Esophagus (tissue), 2 donors: Measurements from ENCODE around the gene TIMM10B. TPM values are rescaled to one million over a fixed set of nuclear protein-coding genes. Genes with fewer than 3 reads are reported as not detected.

ENCODE experiments used
- H3K27ac ChIP-seq, 2 donors: one replicate each; pipeline ENCODE4 v1.5.1; 2013; ENCODE audit warnings: low read depth in 2 of 2, mild to moderate bottlenecking in 2 of 2, inconsistent platforms in 1 of 2, low read length in 1 of 2, moderate library complexity in 1 of 2
- H3K27me3 ChIP-seq, 2 donors: one replicate each; pipeline ENCODE4 v1.6.1; 2013; ENCODE audit warnings: low read length in 2 of 2, control low read depth in 1 of 2, mild to moderate bottlenecking in 1 of 2; ENCODE audit not compliant: insufficient read depth in 2 of 2, control insufficient read depth in 1 of 2
- H3K36me3 ChIP-seq, 2 donors: one replicate each; pipeline ENCODE4 v1.6.1; 2013; ENCODE audit warnings: low read length in 1 of 2; ENCODE audit not compliant: control insufficient read depth in 2 of 2, insufficient read depth in 2 of 2
- H3K4me1 ChIP-seq, 2 donors: one replicate each; pipeline ENCODE4 v1.6.1; 2013; ENCODE audit warnings: low read length in 1 of 2; ENCODE audit not compliant: control insufficient read depth in 2 of 2, insufficient read depth in 2 of 2
- H3K4me3 ChIP-seq, 2 donors: one replicate each; pipeline ENCODE4 v1.5.1; 2013; ENCODE audit warnings: low read length in 2 of 2, mild to moderate bottlenecking in 2 of 2, low read depth in 1 of 2, moderate library complexity in 1 of 2
- H3K9me3 ChIP-seq, 2 donors: one replicate each; pipeline ENCODE4 v1.6.1; 2013; ENCODE audit warnings: mild to moderate bottlenecking in 2 of 2, low read depth in 1 of 2, low read length in 1 of 2, moderate library complexity in 1 of 2; ENCODE audit not compliant: control insufficient read depth in 2 of 2, insufficient read depth in 1 of 2
- WGBS, 2 donors: extraction: QIAGEN DNeasy Blood & Tissue Kit; methylation state at CpG; one replicate each; pipeline ENCODE4 v1.1.7; 2013; 5-methylcytosine and 5-hydroxymethylcytosine counted together
- polyA plus RNA-seq, 2 donors: library from polyadenylated mRNA; stranded (reverse); fragments of 200-250 nt; gene quantifications; one replicate each; pipeline ENCODE4 v1.2.3, GENCODE V29; 2013
- donor health status: healthy with polysubstance abuse.
- donor health status: Bipolar disorder and iron deficiency.

Gene TIMM10B
- polyA plus RNA-seq, 2 donors = 7.9 to 15.9 TPM

- H3K27me3 ChIP-seq = no peaks in the 10 kb centered on the region
- no peaks in the 10 kb centered on the region for H3K9me3 ChIP-seq
- H3K4me1 ChIP-seq = peaks cover 6 to 9% of the 10 kb centered on the region in 2 donors
- 75 to 81% methylated on average over 4 of the region's 4 CpGs for WGBS, 2 donors
- peaks cover 6 to 19% of the 10 kb centered on the region in 2 donors for H3K36me3 ChIP-seq
- H3K4me3 ChIP-seq = peak overlapping the region in 1 of 2 donors; percentile 83
- H3K27ac ChIP-seq = peak overlapping the region in 1 of 2 donors; percentile 99
Measured at GRCh38 chr11:6482441-6482840, 1.1 kb downstream of the TIMM10B start.

GRCh38 chr11:6483015-6483414 lies 1.7 kb downstream of the TIMM10B start:
- Histone ChIP-seq H3K9me3 (no peaks in the 10 kb centered on the region), H3K4me3 (no peak overlapping the region), H3K27me3 (no peaks in the 10 kb centered on the region), H3K4me1 (peaks cover 6 to 9% of the 10 kb centered on the region in 2 donors), H3K36me3 (peaks cover 4 to 14% of the 10 kb centered on the region in 2 donors), H3K27ac (no peak overlapping the region)
- WGBS, 2 donors = 87 to 88% methylated on average over 6 of the region's 6 CpGs

- Histone ChIP-seq H3K36me3 (peaks cover 0 to 2% of the 10 kb centered on the region in 2 donors), H3K9me3 (no peaks in the 10 kb centered on the region), H3K4me1 (peaks cover 4 to 5% of the 10 kb centered on the region in 2 donors), H3K27me3 (no peaks in the 10 kb centered on the region), H3K4me3 (no peak overlapping the region), H3K27ac (no peak overlapping the region)
- 92 to 97% methylated on average over 3 of the region's 3 CpGs for WGBS, 2 donors
Measured at GRCh38 chr11:6485661-6486060, 4.4 kb downstream of the TIMM10B start.

- H3K4me1 ChIP-seq = peaks cover 3 to 4% of the 10 kb centered on the region in 2 donors
- no peaks in the 10 kb centered on the region for H3K27me3 ChIP-seq
- 86 to 87% methylated on average over 3 of the region's 3 CpGs for WGBS, 2 donors
- H3K4me3 ChIP-seq = no peak overlapping the region
- no peaks in the 10 kb centered on the region for H3K9me3 ChIP-seq
- no peak overlapping the region for H3K27ac ChIP-seq
- H3K36me3 ChIP-seq = peaks cover 0 to 2% of the 10 kb centered on the region in 2 donors
Measured at GRCh38 chr11:6486256-6486655, 5.0 kb downstream of the TIMM10B start.

- H3K4me1 ChIP-seq = peaks cover 1 to 2% of the 10 kb centered on the region in 2 donors
- peaks cover 0 to 2% of the 10 kb centered on the region in 2 donors for H3K36me3 ChIP-seq
- H3K27me3 ChIP-seq = no peaks in the 10 kb centered on the region
- H3K4me3 ChIP-seq = no peak overlapping the region
- H3K9me3 ChIP-seq = no peaks in the 10 kb centered on the region
- no peak overlapping the region for H3K27ac ChIP-seq
- whole genome bisulfite sequencing, 2 donors = 95% methylated on average over 1 of the region's 1 CpG
Measured at GRCh38 chr11:6486938-6487337, 5.6 kb downstream of the TIMM10B start.

- Histone ChIP-seq H3K4me1 (no peaks in the 10 kb centered on the region), H3K36me3 (peaks cover 0 to 4% of the 10 kb centered on the region in 2 donors), H3K27me3 (no peaks in the 10 kb centered on the region), H3K27ac (no peak overlapping the region), H3K4me3 (no peak overlapping the region), H3K9me3 (no peaks in the 10 kb centered on the region)
- 80 to 88% methylated on average over 6 of the region's 6 CpGs for WGBS, 2 donors
Measured at GRCh38 chr11:6488342-6488741, 7.0 kb downstream of the TIMM10B start.

GRCh38 chr11:6488821-6489220 lies 7.5 kb downstream of the TIMM10B start:
- H3K4me3 ChIP-seq = no peak overlapping the region
- H3K36me3 ChIP-seq = peaks cover 0 to 2% of the 10 kb centered on the region in 2 donors
- WGBS, 2 donors = 96 to 99% methylated on average over 3 of the region's 3 CpGs
- no peaks in the 10 kb centered on the region for H3K27me3 ChIP-seq
- no peak overlapping the region for H3K27ac ChIP-seq
- no peaks in the 10 kb centered on the region for H3K9me3 ChIP-seq
- no peaks in the 10 kb centered on the region for H3K4me1 ChIP-seq

GRCh38 chr11:6489306-6489705 lies 8.0 kb downstream of the TIMM10B start:
- no peaks in the 10 kb centered on the region for H3K9me3 ChIP-seq
- WGBS, 2 donors = 71 to 77% methylated on average over 4 of the region's 4 CpGs
- peaks cover 0 to 2% of the 10 kb centered on the region in 2 donors for H3K36me3 ChIP-seq
- H3K27me3 ChIP-seq = no peaks in the 10 kb centered on the region
- H3K4me3 ChIP-seq = no peak overlapping the region
- H3K27ac ChIP-seq = no peak overlapping the region
- H3K4me1 ChIP-seq = no peaks in the 10 kb centered on the region

- Histone ChIP-seq H3K27me3 (no peaks in the 10 kb centered on the region), H3K9me3 (no peaks in the 10 kb centered on the region), H3K36me3 (peaks cover 4 to 6% of the 10 kb centered on the region in 2 donors), H3K27ac (no peak within 1 kb of the TSS), H3K4me3 (no peak within 1 kb of the TSS), H3K4me1 (peaks cover 0 to 2% of the 10 kb centered on the region in 2 donors)
- 58% methylated on average over 33 of the region's 33 CpGs for WGBS, 2 donors
Measured at GRCh38 chr11:6497069-6497839, 16.0 kb downstream of the TIMM10B start, which contains the start of gene DNHD1. TSS of gene DNHD1 (plus strand) at chr11:6497280. CDS start at chr11:6498216, 936 bp downstream.

GRCh38 chr11:6498121-6498520 lies 16.8 kb downstream of the TIMM10B start:
- 75 to 76% methylated on average over 6 to 7 of the region's 7 CpGs for WGBS, 2 donors
- H3K4me1 ChIP-seq = peaks cover 0 to 2% of the 10 kb centered on the region in 2 donors
- no peak overlapping the region for H3K27ac ChIP-seq
- H3K4me3 ChIP-seq = no peak overlapping the region
- H3K27me3 ChIP-seq = no peaks in the 10 kb centered on the region
- H3K9me3 ChIP-seq = no peaks in the 10 kb centered on the region
- H3K36me3 ChIP-seq = peaks cover 4% of the 10 kb centered on the region in 2 donors
